Keratinocyte (primary cell): ENCODE measurements around the gene APOM.

Experiments
- CTCF ChIP-seq, 3 experiments: IDR thresholded peaks in 1 of 3; conservative IDR thresholded peaks in 1 of 3; optimal IDR thresholded peaks in 1 of 3; 2 replicates in 2 of 3; 3 replicates in 1 of 3; pipeline versions ENCODE3 to v1.5.1; 2011; ENCODE audit warnings: low read length in 3 of 3, mild to moderate bottlenecking in 3 of 3, moderate library complexity in 2 of 3, control low read depth in 1 of 3, inconsistent platforms in 1 of 3; ENCODE audit not compliant: insufficient read depth in 2 of 3; ENCODE audit errors: extremely low read depth in 1 of 3
- EZH2 ChIP-seq: IDR thresholded peaks from one replicate; pipeline ENCODE4 v1.6.1; 2012; ENCODE audit warnings: inconsistent platforms, mild to moderate bottlenecking, low read length, moderate library complexity

DNA sequence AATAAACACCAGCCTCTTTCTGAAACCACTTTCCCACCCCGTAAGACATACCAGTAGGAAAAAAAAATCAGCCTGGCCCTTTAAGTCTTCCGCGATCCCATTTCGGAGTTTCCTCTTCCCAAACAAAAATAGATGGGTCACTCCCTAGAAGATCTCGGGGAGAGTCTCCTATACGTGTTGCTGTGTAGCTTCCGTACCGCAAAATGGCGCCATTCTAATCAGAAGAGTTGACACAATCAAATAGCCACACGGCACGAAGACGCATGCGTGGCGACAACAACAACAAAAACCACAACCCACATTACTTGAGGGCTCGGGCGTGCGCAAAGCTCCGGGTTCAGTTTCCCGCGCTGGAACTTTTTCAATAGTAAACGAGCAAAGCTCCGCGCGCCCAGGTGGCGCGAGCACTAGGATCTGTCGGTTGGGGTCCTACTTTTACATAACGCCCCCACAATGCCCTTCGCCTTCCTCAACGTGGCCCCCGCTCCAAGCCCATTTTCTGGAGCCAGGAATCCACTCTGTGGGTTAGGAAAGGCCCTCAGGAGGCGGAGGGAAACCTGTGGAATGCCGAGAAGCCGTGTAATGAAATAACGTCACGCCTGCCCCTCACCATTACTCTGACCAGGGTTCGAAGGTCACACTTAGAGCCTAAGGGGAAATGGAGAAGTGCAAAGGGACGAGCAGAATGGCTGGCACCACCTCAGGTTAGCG, 9.3 kb downstream of the APOM start, which contains the start of gene GPANK1:
- TF ChIP-seq CTCF (optimal IDR thresholded peaks at IDR 0.05 in 1 of 3, IDR thresholded peaks at IDR 0.05 in 1 of 3, conservative IDR thresholded peaks at IDR 0.05 in 1 of 3; ENCODE audit: extremely low read depth in 1 of 3, insufficient read depth in 2 of 3, low read length in 3 of 3) (no peak), EZH2 (no peak)
